ENCODE measurements around the gene NAB2.
"Not testable (repeated sequence)": the region's sequence is repeated elsewhere in the genome, so short reads cannot be mapped to it uniquely, and the experiment has no call there.

The NAB2 gene

GRCh38 chr12:57112492-57113294 lies 23.8 kb downstream of the NAB2 start:
- DNase-seq (ENCODE audit: low read depth) = no peak

DNA sequence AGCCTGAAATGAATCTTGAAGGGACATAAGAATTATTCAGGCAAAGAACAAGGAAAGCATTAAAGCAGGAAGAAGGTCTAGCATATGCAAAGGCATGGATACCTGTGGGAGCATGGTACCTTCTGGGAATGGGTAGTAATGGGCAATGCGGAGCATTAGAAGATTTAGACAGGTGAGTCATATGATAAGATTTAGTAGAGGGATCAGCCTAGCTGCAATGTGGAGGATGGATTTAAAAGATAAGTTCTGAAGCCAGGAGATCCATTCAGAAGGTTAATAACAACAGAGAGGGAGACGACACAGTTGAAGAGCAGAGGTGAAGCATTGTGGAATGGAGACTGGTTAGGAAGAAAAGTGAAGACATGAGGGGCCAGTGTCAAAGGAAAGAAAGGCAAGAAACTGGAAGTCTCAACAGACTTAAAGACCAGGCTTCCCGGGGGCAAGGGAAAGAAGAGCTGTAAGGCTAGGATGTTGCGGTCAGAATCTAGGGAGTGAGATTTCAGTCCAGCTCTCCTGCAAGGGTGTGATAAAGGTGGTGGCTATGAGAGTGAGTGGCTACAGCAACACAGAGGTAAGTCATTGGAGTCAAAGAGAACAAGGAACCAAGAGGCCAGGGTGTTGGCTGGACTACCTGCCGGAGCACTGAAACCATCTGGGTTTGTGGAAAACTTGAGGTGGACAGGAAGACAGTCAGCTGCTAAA lies 27.8 kb downstream of the NAB2 start:
- DNase-seq (ENCODE audit: low read depth) = no peak

- no peak for DNase-seq (ENCODE audit: low read depth)
These were observed 29.9 kb downstream of the NAB2 start for GRCh38 chr12:57118711-57119271.

DNA sequence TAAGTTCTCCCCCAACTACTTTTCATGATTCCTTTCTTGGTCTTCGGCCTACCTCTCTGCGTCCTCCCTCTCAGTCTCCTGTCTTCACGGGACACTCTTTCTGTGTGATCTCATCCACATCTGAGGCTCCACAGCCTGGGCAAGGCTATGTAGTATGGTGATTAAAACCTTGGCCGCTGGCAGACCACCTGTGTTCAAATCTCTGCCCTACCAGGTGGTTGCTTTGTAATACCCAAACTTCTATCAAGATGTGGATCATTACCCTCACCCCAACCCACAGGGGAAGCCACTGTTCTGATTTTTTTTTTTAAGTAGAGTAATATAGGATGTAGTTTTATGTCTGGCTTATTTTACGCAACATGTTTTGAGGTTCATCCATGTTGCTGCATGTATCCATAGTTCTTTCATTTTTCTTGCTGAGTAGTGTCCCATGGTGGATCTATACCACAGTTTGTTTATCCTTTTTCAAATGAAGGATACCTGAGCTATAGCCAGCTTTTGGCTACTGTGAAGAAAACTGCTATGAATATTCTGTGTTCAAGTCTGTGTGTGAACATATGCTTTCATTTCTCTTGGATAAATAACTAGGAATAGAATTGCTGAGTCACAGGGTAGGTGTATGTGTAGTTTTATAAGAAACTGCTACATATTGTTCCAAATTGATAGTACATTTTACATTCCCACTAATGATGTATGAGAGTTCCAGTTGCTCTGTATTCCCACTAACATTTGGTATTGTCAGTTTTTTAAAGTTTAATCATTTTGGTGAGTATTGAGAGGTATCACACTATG lies 30.6 kb downstream of the NAB2 start:
- DNase-seq (ENCODE audit: low read depth) = no peak

- not testable (repeated sequence) for DNase-seq (ENCODE audit: low read depth)
These were observed 31.8 kb downstream of the NAB2 start for GRCh38 chr12:57120718-57121117.

DNA sequence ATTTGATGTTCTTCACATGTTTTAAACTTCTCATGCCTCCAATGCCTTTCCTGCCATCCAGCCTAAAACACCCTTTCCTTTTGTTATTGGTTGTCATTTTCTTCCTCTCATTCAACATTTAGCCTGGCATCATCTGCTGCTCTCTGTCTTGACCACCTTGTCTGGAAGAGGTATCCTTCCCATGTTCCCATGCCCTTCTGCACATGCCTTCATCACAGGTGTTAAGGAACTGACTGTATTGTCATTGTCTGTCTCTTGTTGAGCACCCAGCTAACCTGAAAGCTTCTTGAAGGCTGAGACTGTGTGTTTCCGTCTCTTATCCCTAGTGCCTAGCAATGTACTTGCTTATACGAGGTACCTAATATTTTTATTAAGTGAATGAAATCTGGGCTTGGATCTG lies 34.9 kb downstream of the NAB2 start:
- DNase-seq (ENCODE audit: low read depth) = no peak

DNA sequence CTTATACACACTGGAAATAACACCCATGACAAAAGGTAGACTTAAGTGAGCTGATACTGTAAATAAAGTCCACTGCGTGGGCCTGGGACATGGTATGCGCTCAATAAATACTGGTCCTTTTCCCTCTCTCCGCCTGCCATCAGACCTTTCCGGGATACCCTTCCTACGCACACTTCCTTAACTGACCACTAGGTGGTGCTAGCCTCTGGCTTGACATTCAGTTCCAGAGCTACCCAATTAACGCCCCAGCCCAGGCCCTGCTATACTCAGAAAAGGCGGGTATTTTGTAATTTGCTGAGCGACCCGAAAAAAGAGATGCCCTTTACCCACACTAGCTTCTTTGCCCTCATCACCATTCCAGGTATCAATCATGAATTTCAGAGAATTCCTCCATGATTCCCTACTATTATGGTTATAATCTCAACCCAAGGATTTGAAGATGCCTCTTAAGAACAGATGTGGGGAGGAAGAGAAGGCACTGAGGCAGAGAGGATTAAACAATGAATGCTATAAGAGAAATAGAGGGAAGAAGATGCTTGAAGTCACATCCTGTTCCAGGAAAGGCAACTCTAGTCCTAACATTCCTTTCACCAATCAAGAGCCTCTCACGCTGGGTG lies 35.5 kb downstream of the NAB2 start:
- peak; percentile 41 for DNase-seq (ENCODE audit: low read depth)

DNA sequence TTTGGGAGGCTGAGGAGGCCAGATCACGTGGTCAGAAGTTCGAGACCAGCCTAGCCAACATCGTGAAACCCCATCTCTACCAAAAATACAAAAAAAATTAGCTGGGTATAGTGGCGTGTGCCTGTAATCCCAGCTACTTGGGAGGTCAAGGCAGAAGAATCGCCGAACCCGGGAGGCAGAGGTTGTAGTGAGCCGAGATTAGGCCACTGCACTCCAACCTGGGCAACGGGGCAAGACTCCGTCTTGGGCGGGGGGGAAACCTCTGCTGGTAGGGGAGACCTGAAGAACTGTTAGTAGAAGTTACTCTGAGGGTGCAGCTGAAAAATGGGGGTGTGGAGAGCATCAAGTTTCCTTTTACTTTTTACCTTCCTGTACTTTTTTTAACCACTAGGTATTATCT lies 37.1 kb downstream of the NAB2 start:
- no peak for DNase-seq (ENCODE audit: low read depth)

DNA sequence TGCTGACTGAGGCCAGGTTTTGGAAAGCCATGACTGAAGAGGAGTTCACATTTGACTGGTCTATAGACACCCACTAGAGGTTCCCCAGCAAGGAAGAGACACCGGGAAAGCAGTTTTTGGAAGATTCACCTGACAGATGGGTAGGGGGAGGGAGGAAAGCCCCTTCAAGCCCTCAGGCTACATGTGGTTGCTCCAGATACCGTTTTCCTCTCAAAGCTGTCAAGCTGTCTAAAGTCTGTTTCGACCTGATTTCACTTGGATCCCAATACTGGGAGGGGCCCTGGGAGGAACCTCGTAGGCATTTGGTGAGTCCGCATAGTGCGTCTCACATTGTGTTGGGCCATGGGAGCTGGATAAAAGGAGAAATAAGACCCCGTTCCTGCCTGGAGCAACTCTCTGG lies 37.6 kb downstream of the NAB2 start:
- DNase-seq (ENCODE audit: low read depth) = no peak

DNA sequence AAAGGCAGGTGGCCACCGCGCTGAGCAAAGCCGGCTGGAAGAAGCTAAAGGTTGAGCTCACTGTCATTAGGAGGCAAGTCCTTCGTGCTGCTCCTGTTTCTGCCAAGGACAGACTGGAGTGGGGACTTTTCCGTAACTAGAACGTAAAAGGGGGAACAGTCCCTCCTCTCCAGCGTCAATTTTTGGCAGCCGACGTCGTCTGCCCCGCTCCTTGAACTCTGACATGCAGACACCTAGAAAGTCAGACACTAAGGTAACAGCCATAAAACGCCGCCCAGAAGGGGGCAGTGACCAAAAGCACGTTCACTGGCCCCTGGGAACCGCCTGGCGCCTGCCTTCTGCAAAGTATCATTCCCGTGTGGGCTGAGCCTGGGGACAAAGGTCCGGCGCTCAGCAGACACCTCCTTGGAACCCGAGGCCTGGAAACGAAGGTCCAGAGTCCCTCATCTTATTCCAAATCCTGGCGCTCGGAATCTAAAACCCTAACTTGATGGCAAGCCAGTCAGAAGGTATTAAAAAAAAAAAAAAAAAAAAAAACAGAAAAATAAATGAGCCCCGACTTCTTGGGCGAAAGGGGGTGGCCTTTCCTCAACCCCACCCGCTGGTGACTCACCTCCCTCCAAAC lies 38.3 kb downstream of the NAB2 start:
- peak; percentile 61 for DNase-seq (ENCODE audit: low read depth)

DNA sequence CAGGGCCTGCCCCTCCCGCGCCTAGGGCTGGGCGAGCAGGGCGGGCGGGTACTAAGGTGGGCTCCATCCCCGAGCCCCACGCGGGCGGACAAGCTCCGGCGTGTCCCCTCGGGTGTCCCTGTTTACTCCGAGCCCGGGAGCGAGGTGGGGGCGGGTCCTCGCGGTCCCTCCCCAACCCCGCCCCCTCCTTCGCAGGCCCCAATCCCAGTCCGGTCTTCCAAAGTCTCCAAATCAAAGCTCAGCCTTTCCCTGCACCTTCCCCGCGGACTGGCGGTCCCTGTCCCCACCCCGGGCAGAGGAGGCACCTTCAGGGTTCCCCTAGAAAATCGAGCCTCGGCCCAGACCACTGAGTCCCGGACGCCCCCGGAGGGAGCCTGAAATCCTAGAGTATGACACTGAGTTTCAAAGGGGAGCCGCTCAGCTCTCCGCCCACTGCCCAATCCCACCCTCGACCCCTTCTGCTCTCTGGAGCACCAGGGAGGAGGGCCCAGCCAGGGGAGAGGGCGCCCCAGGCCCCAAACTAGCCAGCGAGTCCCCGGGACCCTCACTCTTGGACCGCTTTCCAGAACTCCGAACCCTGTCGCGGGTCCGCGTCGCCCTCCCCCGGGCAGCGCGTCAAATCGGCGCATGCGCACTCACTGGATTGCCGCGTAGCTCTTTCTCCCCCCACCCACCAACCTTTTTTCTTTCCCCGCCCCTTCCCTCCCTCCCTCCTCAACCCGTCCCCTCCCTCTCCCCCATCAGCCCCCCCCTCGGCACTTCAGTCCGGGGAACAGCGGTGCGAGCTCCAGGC lies 39.0 kb downstream of the NAB2 start, which contains the start of gene LRP1:
Gene LRP1 (plus strand): TSS at position 758 of the 793 bp plus-strand sequence. CDS start 482 bp downstream, outside the sequence.
- peak; percentile 66 for DNase-seq (ENCODE audit: low read depth)

- no peak for DNase-seq (ENCODE audit: low read depth)
These were observed 39.8 kb downstream of the NAB2 start for GRCh38 chr12:57128519-57129247.

- DNase-seq (ENCODE audit: low read depth) = no peak
These were observed 40.5 kb downstream of the NAB2 start for GRCh38 chr12:57129321-57129842.

DNA sequence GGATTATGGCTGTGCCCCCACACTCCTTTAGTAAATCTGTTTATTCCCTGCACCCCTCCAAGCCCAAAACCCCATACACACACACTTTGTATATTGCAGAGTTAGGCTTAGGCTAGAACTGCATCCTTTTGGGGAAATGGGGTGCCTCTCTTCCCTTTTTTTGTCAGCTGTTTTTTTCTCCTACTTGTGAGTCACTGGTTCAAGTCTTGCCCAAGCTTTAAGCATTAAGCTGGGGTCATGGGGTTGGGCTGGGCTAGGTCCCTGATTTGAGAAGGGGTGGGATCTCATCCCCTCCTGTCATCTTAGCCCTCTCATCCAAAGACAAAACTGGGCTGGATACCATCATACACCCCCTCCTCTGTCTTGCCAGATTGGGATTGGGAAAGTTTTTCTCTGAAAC lies 41.0 kb downstream of the NAB2 start:
- no peak for DNase-seq (ENCODE audit: low read depth)

DNA sequence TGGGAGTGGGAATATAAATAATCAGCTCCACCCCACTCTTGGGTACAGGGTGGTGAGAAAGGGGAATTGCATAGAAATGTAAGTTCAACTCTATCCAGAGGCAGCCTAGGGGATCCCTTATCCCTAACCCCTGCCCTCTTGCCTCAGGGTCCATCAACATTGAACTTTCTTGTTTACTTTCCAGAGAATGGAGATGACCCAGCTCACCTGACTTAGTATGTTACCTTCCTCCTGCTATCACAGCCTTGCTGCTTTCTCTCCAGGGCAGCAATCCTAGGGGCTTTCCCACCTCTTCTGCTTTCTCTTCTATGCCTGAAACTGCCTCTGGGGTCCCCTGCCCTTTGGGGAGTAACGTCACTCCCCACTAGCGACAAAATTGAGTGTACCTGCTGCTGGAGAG lies 42.0 kb downstream of the NAB2 start:
- no peak for DNase-seq (ENCODE audit: low read depth)

DNA sequence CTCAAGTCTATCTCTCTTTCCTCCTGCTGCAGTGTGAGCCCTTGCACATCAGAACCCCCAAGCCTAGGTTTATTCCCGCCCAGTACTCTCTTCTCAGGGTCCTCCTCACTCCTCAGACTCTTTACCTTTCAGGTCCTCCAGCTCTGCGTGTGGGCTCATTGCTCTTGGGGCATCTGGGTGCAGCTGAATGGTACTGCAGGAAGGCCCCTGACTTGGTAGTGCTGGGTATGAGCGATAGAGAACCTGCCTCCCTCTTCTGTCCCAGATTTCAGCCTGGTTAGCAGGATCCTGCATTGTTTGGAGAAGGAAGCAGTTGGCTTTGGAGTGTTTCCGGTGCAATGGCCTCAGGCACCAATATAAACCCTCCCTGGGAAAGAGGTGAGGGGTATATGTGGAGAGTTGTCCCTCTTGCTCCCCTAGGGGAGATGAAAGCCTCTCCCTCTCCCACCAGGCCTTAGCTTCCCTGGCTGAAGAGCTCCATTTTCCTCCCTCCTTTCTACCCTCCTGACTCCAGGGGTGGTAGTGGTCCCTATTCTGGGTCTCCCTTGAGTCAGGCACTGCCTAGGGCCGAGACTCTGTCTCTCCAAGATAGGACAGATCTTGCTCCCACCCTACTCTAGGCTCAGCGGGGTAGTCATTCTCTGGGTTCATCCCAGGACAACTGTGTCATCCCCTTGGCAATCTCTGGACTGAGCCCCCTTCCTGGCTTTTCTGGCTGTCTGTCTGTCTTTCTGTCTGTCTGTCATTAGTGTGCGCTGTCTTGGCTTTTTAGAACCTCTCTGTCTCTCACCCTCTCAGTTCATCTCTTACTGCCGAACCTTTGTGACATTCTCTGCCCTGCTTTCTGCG lies 43.2 kb downstream of the NAB2 start:
- DNase-seq (ENCODE audit: low read depth) = no peak

DNA sequence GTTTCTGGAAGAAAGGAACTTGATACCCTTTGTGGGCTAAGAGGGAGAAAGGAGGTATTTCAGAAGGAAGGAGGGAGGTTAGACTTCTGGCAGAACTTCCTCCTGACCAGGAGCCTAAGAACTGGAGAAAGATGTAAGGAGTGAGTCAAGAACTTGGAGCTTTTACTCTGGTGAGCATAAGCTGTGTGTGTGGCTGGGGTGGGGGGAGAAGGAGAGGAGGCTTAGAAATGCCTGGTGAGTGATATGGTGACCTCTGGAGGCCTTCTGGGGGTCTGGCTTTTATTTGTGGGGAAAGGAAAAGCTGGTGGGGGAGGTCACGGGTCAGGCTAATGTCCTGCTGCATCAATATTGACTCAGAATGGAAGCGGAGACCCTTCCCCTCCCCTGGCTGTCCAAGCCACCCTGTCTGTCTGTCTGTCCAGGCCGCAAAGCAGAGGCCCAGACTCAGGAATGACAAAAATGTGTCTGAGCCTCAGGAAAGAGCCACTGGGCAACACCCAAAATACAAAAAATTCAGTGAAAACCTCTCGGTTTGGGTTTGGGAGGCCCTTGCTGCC lies 44.2 kb downstream of the NAB2 start:
- DNase-seq (ENCODE audit: low read depth) = no peak

GRCh38 chr12:57133916-57134315 lies 45.0 kb downstream of the NAB2 start:
- DNase-seq (ENCODE audit: low read depth) = no peak
